Activated CD4-positive, alpha-beta T cell treated with anti-CD3 and anti-CD28 coated beads, Interleukin-10, Interleukin-2, amounts not matched to agents 100 ng/mL and 50 ng/mL, durations not matched to agents 16 hours and 8 hours (primary cell): Measurements from ENCODE around the gene GPN2.
A peak's percentile ranks its signal among the peaks of the same experiment; 100 is the strongest.
"Not testable (repeated sequence)": the region's sequence is repeated elsewhere in the genome, so short reads cannot be mapped to it uniquely, and the experiment has no call there.

Experiments used
- DNase-seq: peaks from one replicate; pipeline ENCODE4 v3.0.0-alpha.2; 2020

Gene GPN2

DNA sequence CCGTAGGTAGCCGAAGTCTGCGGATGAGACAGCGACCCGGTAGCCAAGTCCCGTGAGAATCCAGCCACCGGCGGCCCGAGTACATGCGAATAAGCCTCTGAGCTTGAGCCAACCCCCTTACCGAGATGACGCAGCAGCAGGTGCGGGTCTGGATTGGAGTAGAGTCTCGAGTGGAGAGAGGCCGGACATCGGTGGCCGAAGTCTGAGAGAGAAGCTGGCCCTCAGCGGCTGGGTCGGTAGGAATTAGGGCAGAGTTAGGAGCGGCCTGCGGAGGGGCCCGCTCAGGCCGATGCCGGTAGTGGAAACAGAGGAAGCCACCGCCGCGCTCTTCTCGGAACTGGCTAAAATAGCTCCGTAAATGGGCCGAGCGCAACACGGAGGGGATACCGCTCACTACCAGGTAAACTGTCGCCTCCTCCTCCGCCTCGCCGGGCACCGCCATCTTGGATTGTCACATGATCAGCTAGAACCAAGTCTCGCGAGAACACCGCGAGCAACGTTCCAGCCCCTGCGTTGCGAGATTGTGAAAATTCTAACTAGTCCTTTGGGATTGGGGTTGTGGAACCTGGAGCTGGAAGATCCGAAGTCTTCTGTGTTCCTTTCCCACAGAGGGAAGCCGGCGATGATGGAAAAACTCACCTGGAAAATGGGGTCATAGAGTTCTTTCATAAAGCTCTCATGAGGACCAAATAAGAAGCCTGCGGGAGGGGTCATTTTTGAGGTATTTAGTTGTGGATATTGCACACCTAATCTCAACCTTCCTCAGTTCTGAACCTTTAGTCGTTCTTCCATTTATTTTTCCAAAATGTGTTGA lies 10.1 kb upstream of the GPN2 start, which contains the start of gene GPATCH3:
GPATCH3 (minus strand) TSS at position 467 of the 814 bp plus-strand sequence; CDS start at position 442, 25 bp downstream.
- DNase-seq: peak; percentile 93

- DNase-seq: no peak
Measured at GRCh38 chr1:26897351-26897750, 7.3 kb upstream of the GPN2 start.

- DNase-seq: no peak
Measured at GRCh38 chr1:26894263-26894662, 4.2 kb upstream of the GPN2 start.

- DNase-seq: no peak
Measured at GRCh38 chr1:26890467-26890796, 349 bp upstream of the GPN2 start.

DNA sequence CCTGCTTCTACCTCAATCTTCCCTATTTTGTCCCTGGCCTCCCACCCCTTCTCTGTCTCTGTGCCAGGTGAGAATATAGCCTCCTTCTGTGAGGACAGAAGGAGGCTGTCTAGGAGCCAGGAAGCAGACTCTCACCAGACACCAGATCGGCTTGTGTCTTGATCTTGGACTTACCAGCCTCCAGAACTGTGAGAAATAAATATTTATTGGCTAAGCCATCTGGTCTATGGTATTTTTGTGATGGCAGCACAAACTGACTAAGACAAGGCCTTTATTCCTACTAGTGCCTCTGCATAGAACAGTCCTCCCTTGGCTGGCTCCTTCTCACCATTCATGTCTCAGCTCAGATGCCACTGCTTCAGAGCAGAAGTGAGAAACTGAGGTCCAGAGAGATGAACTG lies 1.9 kb downstream of the GPN2 start:
- no peak for DNase-seq

DNA sequence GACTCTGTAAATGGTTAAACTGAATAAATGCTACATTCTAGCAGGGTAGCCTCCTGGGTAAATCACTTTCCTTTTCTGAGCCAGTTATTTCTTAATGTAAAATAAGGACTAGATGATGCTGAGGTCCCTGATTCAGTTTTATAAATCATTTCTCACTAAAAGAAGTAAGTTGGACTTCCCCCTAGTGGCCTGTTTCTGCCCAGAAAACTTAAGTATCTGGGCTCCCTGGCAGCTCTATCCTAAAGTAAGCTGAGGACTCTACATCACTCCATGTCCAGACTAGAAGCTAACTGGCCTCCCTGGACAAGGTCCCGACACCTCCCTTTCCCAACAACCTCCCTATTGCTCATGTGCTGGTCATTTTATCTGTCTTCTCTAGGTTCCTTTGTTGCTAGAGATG lies 3.0 kb downstream of the GPN2 start:
- peak; percentile 23 for DNase-seq

DNA sequence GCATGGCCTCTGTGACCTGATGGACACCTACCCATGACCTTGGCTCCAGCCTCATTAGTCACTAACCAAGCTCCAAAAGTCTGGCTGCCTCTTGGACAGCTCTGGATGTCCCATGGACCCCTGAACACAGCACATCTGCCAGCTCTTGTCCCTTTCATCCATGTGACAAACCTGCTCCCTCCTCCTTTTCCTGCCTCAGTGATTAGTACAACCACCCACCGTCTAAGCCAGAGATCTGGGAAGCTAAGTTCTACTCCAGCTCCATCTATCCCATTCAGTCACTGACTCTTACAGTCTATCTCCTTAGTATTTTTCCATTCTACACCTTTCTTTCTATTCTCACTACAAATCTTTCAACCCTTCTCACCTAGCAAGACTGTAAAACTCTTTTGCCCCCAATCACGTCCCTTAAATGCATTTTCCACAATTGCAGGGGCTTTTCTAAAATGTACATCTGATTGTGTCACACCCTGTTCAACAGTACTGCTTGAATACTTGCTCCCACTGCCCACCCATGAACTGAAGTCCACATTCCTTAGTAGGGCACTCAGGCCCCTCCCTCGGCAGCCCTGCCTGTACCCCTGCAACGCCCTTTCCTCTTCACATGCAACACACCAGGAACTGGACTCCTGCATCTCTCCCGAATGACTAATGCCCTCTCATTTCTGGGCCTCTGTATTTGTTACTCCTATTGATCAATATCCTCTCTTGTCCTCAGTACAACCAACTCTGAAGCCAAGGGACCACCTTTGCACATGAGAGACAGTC lies 7.2 kb downstream of the GPN2 start:
- no peak for DNase-seq

DNA sequence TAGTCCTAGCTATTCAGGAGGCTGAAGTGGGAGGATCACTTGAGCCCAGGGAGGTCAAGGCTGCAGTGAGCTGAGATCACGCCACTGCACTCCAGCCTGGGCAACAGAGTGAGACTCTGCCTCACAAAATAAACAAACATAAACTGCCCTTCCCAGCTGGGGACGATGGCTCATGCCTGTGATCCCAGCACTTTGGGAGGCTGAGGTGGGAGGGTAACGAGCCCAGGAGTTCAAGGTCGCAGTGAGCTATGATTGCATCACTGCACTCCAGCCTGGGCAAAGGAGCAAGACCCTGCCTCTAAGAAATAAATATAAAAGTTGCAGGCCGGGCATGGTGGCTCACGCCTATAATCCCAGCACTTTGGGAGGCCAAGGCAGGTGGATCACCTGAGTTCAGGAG lies 8.5 kb downstream of the GPN2 start:
- DNase-seq: not testable (repeated sequence)

DNA sequence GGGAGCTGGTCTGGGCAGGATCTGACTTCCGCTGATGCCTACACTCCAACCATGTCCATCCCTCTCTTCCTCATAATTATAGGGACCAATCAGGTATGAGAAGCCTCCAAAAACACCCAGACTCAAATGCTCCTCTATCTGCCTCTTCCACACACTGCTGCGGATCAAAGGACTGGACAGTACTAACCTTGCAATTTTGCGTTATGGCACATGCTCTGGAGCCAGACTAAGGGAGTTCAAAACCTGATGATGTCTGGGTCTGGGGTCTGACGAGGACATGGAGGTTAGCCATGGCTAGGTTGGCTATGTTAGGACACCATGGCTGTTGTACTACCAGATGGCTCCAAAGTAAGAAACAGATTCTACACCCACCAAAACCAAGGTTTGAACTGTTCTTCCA lies 10.3 kb downstream of the GPN2 start:
- no peak for DNase-seq

- no peak for DNase-seq
Measured at GRCh38 chr1:26877326-26877725, 12.8 kb downstream of the GPN2 start.

DNA sequence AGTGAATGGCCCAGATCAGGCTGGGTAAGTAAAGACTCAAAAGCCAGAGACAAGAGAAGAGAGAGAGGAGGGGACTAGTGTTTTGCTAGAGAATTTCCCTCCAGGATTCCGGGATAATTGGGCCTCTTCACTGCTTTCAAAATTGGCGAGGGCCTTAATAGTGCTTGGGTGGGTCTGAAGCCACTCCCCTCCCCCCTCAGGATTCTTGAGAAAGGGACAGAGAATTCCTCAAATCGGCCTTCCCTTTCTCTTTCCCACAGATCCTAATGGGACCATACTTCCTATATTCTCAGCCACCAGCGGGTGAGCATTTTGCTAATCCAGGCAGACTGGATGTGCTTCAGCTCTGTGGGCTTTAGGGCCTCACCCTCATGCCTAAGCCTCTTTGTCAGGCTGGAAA lies 15.2 kb downstream of the GPN2 start:
- DNase-seq: no peak

GRCh38 chr1:26873097-26873496 lies 17.0 kb downstream of the GPN2 start:
- DNase-seq: not testable (repeated sequence)

- DNase-seq: peak; percentile 99
Measured at GRCh38 chr1:26864610-26865480, 25.2 kb downstream of the GPN2 start.

DNA sequence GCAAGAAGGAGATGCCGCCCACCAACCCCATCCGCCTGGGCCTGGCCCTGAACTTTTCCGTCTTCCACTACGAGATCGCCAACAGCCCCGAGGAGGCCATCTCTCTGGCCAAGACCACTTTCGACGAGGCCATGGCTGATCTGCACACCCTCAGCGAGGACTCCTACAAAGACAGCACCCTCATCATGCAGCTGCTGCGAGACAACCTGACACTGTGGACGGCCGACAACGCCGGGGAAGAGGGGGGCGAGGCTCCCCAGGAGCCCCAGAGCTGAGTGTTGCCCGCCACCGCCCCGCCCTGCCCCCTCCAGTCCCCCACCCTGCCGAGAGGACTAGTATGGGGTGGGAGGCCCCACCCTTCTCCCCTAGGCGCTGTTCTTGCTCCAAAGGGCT lies 26.4 kb downstream of the GPN2 start:
- DNase-seq: no peak

DNA sequence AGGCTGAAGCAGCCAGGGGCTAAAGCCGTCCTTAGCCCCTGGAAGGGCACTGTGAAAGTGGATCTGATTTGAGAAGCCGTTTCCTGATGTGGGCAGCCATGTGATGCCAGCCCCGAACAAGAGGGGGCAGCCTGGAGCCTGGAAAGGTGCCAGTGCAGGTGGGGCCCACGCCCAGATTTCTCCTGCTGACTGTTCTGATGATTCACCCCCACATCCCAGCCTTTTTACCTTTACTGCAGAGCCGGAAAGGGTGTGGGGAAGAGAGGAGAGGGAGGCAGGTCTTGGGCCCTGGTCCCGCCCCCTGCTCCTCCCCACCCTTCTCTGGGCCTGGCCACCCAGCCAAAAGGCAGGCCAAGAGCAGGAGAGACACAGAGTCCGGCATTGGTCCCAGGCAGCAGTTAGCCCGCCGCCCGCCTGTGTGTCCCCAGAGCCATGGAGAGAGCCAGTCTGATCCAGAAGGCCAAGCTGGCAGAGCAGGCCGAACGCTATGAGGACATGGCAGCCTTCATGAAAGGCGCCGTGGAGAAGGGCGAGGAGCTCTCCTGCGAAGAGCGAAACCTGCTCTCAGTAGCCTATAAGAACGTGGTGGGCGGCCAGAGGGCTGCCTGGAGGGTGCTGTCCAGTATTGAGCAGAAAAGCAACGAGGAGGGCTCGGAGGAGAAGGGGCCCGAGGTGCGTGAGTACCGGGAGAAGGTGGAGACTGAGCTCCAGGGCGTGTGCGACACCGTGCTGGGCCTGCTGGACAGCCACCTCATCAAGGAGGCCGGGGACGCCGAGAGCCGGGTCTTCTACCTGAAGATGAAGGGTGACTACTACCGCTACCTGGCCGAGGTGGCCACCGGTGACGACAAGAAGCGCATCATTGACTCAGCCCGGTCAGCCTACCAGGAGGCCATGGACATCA lies 27.1 kb downstream of the GPN2 start, which contains the start of gene SFN:
SFN (plus strand) TSS at position 369 of the 904 bp plus-strand sequence; CDS start at position 433, 64 bp downstream.
- DNase-seq: peak; percentile 82

GRCh38 chr1:26861889-26862378 lies 28.1 kb downstream of the GPN2 start:
- DNase-seq: no peak

- no peak for DNase-seq
Measured at GRCh38 chr1:26861286-26861701, 28.8 kb downstream of the GPN2 start.

DNA sequence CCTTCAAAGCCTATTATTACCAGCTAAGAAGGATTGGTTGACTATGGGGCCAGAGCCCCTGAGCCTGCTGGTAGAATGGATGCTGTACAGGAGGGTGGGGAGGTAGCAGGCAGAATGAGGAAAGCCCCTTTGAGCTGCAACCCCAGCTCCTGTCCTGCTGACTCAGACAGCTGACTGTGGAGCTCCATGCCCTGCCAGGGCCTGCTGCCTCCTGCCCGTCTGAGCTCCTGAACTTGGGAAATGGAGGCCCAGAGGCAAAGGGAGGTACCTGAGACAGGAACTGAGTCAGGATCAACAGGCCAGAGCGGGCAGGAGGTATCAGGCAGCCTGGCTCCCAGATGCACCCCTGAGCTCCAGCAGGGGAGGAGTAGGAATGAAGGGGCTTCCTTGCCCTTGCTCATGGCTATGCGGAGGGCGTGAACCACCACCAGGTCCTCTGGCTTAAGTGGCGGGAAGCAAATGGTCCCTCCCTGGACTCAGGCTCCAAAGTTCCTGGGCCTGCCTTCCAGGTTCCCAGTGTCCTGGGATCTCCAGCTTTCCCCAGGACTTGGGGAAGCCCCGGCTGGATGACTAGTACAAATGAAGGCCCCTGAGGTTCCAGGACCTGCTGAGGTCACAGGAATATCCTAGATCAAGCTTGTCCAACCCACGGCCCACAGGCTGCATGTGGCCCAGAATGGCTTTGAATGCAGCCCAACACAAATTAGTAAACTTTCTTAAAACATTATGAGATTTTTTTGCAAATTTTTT lies 31.0 kb downstream of the GPN2 start:
- DNase-seq: no peak

DNA sequence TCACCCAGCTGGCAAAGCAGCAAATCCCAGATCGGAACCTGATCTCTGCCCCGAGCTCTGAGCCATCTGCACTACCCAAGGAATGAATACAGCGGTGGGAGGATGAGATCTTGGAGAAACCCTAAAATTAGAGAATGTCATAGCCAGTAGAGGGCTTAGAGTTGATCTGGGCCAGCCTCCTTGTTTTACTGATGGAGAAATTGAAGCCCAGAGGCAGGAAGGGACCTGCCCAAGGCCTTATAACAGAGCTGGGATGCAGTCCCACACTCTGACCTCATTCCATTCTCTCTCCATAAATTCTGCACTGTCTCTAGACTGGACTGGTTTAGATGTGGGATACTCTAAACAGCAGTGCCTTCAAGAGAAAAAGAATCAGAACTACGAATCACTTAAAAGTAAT lies 31.9 kb downstream of the GPN2 start:
- DNase-seq: no peak

DNA sequence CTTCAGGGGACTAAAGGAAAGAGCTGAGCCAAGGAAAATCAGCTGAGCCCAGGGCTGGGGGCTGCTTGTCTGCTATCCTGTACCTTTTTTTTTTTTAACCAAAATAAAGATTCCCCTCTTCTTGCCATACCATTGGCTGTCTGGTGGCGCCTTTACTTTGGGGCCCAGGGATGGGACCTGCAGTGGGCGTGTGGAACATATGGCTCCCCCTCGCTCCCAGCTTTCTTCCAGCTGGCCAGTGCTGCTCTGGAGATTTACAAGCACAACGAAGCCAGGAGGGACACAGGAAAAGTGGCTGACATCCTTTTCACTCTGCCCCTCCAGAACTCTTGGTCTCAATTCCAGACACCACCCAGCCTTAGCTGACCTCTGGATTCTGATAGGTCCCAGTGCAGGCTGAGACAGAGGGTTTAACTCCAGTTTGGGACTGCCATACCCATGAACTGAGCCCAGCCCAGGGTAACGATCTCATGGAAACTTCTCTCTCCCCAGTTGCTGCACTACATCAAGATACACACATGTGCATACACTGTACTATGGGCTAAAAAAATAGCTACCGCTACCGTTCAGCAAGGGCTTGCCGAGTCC lies 32.5 kb downstream of the GPN2 start:
- no peak for DNase-seq
